NCI-H1092 treated with DMSO at 0.1 percent for 48 hours (cell line): ENCODE data around the gene CENPQ.

Experiments used
- DNase-seq: peaks from one replicate; lab custom pipeline; 2025; lab: John Stamatoyannopoulos, UW

The CENPQ gene

GRCh38 chr6:49541210-49541724 lies 78.1 kb downstream of the CENPQ start:
- no peak for DNase-seq

GRCh38 chr6:49541936-49542335 lies 78.8 kb downstream of the CENPQ start:
- DNase-seq: peak; percentile 8
